Measurements from ENCODE around the gene LHFPL3.
"Not testable (repeated sequence)": the region's sequence is repeated elsewhere in the genome, so short reads cannot be mapped to it uniquely, and the experiment has no call there.

Gene LHFPL3

GRCh38 chr7:104903044-104903443 is 574.6 kb downstream of the LHFPL3 start:
- no peak for DNase-seq

GRCh38 chr7:104903846-104904245 is 575.4 kb downstream of the LHFPL3 start:
- DNase-seq = no peak

GRCh38 chr7:104906032-104906431 is 577.6 kb downstream of the LHFPL3 start:
- no peak for DNase-seq

DNA sequence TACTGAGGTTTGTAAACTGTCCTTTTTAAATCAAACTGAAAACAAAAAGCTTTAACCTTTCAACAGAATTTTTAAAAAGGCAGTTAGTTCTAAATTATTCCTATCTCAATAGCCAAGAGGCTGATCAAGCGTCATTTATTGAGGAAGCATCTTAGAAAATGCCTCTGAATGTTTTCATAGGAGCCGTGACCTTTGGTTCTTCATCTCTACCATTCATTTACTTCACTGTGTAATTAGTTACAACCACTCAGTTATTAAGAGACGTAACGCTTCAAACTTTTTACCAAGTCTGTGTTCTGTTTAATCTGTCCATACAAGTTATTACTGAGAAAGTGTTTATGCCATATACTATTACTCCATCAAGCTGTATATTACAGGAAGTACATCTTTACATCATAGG is 578.2 kb downstream of the LHFPL3 start:
- DNase-seq = no peak

DNA sequence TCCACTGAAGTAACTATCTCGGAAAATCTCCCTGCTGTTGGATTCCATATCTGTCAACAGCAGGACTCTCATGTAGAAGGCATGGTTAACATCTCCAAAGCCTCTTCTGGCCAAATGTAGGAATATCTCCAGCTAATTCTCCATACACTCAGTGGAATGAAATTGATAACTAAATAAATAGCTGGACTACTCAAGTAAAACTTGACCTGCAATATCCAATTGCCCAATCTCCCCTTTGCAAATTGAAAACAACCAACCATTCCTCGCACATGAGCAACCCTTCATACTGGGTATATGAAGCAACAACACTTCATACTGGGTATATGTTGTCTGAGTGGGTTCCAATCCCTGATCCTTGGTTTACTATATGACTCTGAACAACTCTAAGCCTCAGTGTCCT is 580.2 kb downstream of the LHFPL3 start:
- no peak for DNase-seq

DNA sequence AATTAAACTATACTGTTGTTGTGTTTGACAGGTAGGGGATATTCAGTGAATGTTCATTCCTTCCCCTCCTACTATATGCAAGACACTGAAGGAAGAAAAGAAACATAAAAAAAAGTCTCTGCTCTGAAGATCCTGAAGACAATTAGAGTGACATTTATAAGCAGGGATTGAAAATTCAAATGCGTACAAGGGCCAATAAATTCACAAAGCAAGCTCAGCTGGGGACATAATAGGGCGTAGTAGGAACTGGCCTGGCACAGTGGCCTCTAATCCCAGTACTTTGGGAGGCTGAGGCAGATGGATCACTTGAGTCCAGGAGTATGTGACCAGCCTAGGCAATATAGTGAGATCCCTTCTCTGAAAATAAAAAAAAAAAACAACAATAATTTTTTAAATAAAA is 580.7 kb downstream of the LHFPL3 start:
- no peak for DNase-seq

GRCh38 chr7:104914421-104914820 is 586.0 kb downstream of the LHFPL3 start:
- no peak for DNase-seq

DNA sequence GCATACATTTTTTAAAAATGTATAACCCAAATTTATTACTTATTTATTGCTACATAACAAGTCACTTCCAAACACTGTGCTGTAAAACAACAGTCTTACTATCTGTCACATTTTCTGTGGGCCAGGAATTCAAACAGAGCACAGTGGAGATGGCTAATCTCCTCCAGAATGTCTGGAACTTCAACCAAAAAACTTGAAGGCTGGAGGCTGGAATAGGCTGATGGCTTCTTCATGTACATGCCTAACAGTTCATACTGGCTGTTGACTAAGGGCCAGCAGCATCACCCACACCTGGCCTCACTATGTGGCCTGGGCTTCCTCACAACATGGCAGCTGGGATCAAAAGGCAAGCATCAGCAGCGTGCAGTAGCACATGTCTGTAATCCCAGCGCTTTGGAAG is 593.2 kb downstream of the LHFPL3 start:
- DNase-seq = no peak

- no peak for DNase-seq
These were observed 594.0 kb downstream of the LHFPL3 start for GRCh38 chr7:104922182-104923009.

DNA sequence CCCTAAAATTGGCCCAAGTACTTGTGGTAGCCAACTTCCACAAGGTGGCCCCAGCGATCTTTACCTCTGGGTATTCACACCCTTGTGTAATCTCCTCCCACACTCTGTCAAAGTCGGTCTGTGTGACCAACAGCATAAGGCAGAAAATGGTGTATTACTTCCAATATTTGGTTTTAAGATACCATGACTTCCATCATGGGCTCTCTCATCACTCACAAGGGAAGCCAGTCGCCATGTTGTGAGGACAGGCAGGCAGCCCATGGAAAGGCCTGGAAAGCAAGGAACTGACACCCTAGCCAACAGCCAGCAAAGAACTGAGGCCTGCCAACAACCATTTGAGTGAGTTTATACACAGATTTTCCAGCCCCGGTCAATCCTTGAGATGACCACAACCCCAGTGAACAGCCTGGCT is 594.6 kb downstream of the LHFPL3 start:
- DNase-seq = peak; percentile 94

GRCh38 chr7:104926189-104926588 is 597.8 kb downstream of the LHFPL3 start:
- not testable (repeated sequence) for DNase-seq

DNA sequence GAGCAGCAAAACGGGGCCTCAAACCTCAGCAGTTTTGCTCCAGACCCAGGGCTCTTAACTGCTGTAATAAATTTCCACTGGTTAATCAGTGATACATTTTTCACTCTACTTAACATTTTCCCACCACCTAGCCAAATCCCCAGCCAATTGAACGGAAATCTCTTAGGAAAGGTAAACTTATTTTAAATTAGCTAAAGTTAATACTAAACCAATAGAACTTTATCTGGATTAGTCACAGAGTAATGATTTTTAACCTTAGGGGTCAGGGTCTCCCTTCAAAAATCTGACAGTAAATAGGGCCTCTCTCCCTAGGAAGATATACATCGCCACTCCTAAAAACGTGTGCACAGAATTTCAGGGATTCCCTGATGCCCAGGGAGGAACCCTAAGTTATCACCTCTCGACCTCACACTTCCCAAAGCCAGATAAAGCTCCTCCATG is 598.2 kb downstream of the LHFPL3 start:
- DNase-seq = no peak

DNA sequence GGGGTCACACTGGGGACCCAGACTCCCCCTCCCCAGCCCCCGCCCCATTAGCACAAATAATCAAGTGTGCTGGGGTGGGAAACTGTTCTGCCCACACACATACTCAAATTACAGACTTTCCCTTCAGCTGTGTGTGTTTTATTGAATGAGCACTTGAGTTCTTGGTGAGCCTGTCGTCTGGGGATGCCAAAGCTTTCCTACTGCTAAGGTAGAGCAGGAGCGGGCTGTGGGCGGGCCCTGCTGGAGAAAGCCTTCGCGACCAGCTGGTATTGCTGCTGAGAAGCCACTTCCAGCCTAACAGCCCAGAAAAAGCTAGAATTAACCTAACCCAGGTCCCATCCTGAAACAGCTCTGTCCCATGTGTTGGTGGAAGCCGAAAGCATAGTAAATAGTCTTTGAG is 598.7 kb downstream of the LHFPL3 start:
- DNase-seq = no peak

GRCh38 chr7:104928721-104929400 is 600.5 kb downstream of the LHFPL3 start:
- DNase-seq = no peak

GRCh38 chr7:104929921-104930320 is 601.5 kb downstream of the LHFPL3 start:
- no peak for DNase-seq

DNA sequence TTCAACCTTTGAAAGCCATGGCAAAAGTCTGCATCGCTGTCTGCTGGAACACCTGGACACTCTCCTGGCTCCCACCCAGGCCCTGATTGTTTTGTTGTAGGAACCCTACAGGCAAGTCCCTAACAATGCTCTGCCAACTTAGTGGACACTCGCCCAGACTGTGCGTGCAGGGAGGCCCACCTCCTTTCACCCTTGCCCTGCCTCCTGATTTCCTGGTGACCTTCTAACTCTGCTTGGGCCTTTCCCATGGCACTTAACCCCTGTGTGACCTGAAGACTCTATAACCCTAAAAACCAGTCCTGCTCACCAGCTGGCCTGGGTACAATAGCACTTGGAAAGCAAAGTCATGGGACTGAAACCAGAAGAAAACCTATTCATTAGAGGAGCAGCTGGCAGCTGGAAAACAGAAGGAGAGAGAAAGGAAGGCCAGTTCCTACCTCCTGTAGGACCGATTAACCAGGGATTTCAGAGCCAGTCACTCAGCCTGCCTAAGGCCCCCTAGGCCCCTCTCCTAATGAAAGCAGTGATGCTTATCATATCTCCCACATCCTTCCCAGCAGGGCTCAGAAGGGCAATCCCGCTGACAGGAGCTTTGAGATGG is 602.9 kb downstream of the LHFPL3 start:
- DNase-seq = no peak

DNA sequence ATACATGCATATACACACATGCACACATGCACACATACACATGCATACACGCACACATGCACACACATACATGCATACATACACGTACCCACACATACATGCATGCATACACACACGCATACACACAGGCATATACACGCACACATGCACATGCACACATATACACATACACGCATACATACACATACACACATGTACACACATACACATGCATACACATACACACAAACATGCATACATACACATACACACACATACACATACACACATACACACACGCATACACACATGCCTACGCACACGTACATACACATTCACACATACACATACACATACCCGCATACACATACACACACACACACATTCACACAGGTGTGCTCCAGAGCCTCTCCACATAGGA is 604.6 kb downstream of the LHFPL3 start:
- no peak for DNase-seq

GRCh38 chr7:104933521-104933988 is 605.2 kb downstream of the LHFPL3 start:
- no peak for DNase-seq

DNA sequence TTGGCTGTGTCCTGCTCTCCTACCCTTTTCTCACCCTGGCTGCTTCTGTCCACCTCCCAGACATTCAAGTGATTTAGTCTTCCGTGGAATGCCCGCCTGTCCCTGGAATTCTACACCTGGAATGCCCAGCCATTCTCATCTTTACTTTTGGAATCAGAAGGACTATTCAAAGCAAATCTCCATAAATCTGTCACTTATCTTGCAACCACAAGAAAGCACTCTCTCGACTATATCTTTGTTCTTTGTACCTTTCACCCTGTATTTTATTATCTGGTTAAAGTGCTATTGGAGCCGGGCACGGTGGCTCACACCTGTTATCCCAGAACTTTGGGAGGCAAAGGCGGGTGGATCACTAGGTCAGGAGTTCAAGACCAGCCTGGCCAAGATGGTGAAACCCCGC is 606.3 kb downstream of the LHFPL3 start:
- DNase-seq = no peak

GRCh38 chr7:104935276-104935675 is 606.9 kb downstream of the LHFPL3 start:
- DNase-seq = no peak

GRCh38 chr7:104936546-104936945 is 608.1 kb downstream of the LHFPL3 start:
- no peak for DNase-seq

GRCh38 chr7:104937489-104937888 is 609.1 kb downstream of the LHFPL3 start:
- DNase-seq = not testable (repeated sequence)

GRCh38 chr7:104938741-104939390 is 610.5 kb downstream of the LHFPL3 start:
- DNase-seq = peak; percentile 21
